K562 (cell line): ENCODE data around the gene DCST1. TPM values are rescaled to one million over a fixed set of nuclear protein-coding genes. Genes with fewer than 3 reads are reported as not detected.
A peak's percentile ranks its signal among the peaks of the same experiment; 100 is the strongest.

Experiments
- ATF1 ChIP-seq, 2 experiments: fragments of 450-650 bp in 1 of 2; IDR thresholded peaks; 2 replicates each; pipeline ENCODE4 v1.6.1; 2016; ENCODE audit warnings: missing compliant biosample characterization in 1 of 2, missing genetic modification characterization in 1 of 2
- CREB3L1 ChIP-seq: fragments of 450-650 bp; IDR thresholded peaks from 2 replicates; pipeline ENCODE4 v1.6.1; 2014; ENCODE audit warnings: low read depth, mild to moderate bottlenecking, moderate library complexity, borderline replicate concordance
- EHMT2 ChIP-seq: fragments of 450-650 bp; IDR thresholded peaks from 2 replicates; pipeline ENCODE4 v1.6.1; 2018; ENCODE audit warnings: antibody characterized with exemption
- GMEB1 ChIP-seq: fragments of 250-450 bp; sonication (Bioruptor Pico); IDR thresholded peaks from 2 replicates; pipeline ENCODE4 v1.4.0; 2020; ENCODE audit warnings: mild to moderate bottlenecking
- HOXB6 ChIP-seq: fragments of 250-450 bp; sonication (Bioruptor Pico); IDR thresholded peaks from 2 replicates; pipeline ENCODE4 v1.5.1; 2022; ENCODE audit warnings: mild to moderate bottlenecking, borderline replicate concordance
- JUN ChIP-seq, 2 experiments: sonication (generic) in 1 of 2; formaldehyde crosslinking in 1 of 2; IDR thresholded peaks; 2 replicates each; pipeline versions ENCODE4 v1.6.1 to v1.8.0; 2012 to 2022; ENCODE audit warnings: borderline replicate concordance in 2 of 2, mild to moderate bottlenecking in 2 of 2, improper control_type of control experiment in 1 of 2, low read depth in 1 of 2, low read length in 1 of 2, missing genetic modification reagents in 1 of 2
- JUND ChIP-seq, 2 experiments: IDR thresholded peaks; 2 replicates in 1 of 2; 3 replicates in 1 of 2; pipeline ENCODE4 v1.6.1; 2011; ENCODE audit warnings: borderline replicate concordance in 2 of 2, low read depth in 2 of 2, low read length in 2 of 2, improper control_type of control experiment in 1 of 2, missing biosample characterization in 1 of 2, missing genetic modification characterization in 1 of 2, missing genetic modification reagents in 1 of 2
- LCOR ChIP-seq: sonication (generic); formaldehyde crosslinking; IDR thresholded peaks from 2 replicates; pipeline ENCODE4 v1.8.0; 2022; ENCODE audit warnings: mild to moderate bottlenecking, missing genetic modification reagents
- NFIC ChIP-seq: fragments of 450-650 bp; IDR thresholded peaks from 2 replicates; pipeline ENCODE4 v1.6.1; 2017; ENCODE audit warnings: mild to moderate bottlenecking, inconsistent platforms
- NFYB ChIP-seq: IDR thresholded peaks from 2 replicates; pipeline ENCODE4 v1.6.1; 2011; ENCODE audit warnings: mild to moderate bottlenecking, moderate library complexity; ENCODE audit not compliant: insufficient read length; ENCODE audit errors: extremely low read depth
- RFX7 ChIP-seq: fragments of 250-450 bp; sonication (Bioruptor Pico); IDR thresholded peaks from 2 replicates; pipeline ENCODE4 v1.5.1; 2021; ENCODE audit warnings: mild to moderate bottlenecking
- TBP ChIP-seq: optimal IDR thresholded peaks from 2 replicates; pipeline ENCODE3; 2011; ENCODE audit warnings: low read depth, low read length, improper control_type of control experiment
- TFAP4 ChIP-seq: sonication (generic); formaldehyde crosslinking; IDR thresholded peaks from 2 replicates; pipeline ENCODE4 v1.8.0; 2022; ENCODE audit warnings: missing genetic modification reagents, mild to moderate bottlenecking, moderate library complexity, borderline replicate concordance
- ZBTB9 ChIP-seq: fragments of 450-650 bp; formaldehyde crosslinking; IDR thresholded peaks from 2 replicates; pipeline ENCODE4 v1.4.0; 2020; ENCODE audit warnings: mild to moderate bottlenecking, moderate library complexity
- polyA plus RNA-seq, 8 experiments: library from polyadenylated mRNA; depleted of rRNA in 4 of 8; stranded (reverse) in 5 of 8; unstranded in 3 of 8; fragments of >200 nt; fragmentation: Nextera tagmentation in 2 of 8; fragmentation: Illumina TruSeq in 1 of 8; extraction: Ambion mirVana in 2 of 8; extraction: Trizol in 1 of 8; gene quantifications; 2 replicates each; pipeline versions ENCODE4 v1.2.1 to v1.2.3, GENCODE V29; 2011 to 2014; ENCODE audit warnings: inconsistent platforms in 1 of 8, missing spikeins in 1 of 8
- total RNA-seq, 7 experiments: library from RNA; depleted of rRNA in 6 of 7; stranded (reverse); fragments of >200 nt in 6 of 7; fragmentation: Illumina TruSeq in 2 of 7; extraction: Trizol in 2 of 7; gene quantifications; 2 replicates each; pipeline versions ENCODE4 v1.2.1 to v1.2.3, GENCODE V29; 2011 to 2021; ENCODE audit warnings: low replicate concordance in 1 of 7
- TF ChIP-seq, protein P1 (sequence below): sonication (generic); formaldehyde crosslinking; IDR thresholded peaks from 2 replicates; pipeline ENCODE4 v1.8.0; 2023; ENCODE audit warnings: mild to moderate bottlenecking, missing genetic modification reagents

DCST1 gene
- total and polyA plus RNA-seq, 9 of the 15 experiments (the other 6 are each of a cell fraction or from before 2014, with no cell fraction given): not detected

GRCh38 chr1:155001675-155002463, 31.8 kb upstream of the DCST1 start (continued):
- TF ChIP-seq, protein P1, sequence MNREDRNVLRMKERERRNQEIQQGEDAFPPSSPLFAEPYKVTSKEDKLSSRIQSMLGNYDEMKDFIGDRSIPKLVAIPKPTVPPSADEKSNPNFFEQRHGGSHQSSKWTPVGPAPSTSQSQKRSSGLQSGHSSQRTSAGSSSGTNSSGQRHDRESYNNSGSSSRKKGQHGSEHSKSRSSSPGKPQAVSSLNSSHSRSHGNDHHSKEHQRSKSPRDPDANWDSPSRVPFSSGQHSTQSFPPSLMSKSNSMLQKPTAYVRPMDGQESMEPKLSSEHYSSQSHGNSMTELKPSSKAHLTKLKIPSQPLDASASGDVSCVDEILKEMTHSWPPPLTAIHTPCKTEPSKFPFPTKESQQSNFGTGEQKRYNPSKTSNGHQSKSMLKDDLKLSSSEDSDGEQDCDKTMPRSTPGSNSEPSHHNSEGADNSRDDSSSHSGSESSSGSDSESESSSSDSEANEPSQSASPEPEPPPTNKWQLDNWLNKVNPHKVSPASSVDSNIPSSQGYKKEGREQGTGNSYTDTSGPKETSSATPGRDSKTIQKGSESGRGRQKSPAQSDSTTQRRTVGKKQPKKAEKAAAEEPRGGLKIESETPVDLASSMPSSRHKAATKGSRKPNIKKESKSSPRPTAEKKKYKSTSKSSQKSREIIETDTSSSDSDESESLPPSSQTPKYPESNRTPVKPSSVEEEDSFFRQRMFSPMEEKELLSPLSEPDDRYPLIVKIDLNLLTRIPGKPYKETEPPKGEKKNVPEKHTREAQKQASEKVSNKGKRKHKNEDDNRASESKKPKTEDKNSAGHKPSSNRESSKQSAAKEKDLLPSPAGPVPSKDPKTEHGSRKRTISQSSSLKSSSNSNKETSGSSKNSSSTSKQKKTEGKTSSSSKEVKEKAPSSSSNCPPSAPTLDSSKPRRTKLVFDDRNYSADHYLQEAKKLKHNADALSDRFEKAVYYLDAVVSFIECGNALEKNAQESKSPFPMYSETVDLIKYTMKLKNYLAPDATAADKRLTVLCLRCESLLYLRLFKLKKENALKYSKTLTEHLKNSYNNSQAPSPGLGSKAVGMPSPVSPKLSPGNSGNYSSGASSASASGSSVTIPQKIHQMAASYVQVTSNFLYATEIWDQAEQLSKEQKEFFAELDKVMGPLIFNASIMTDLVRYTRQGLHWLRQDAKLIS (CRISPR knock-in tag): 0 out of 2 replicates have a peak, but pooled peaks have one; percentile 66
- TF ChIP-seq EHMT2: 0 out of 2 replicates have a peak, but pooled peaks have one; percentile 12
- no peak for TF ChIP-seq HOXB6 (CRISPR knock-in tag)
- TF ChIP-seq ATF1 (CRISPR knock-in tag; IDR thresholded peaks at IDR 0.05): no peak
- peak; percentile 42 for TF ChIP-seq ATF1 (tag; IDR thresholded peaks at IDR 0.05)
- TF ChIP-seq JUND (IDR thresholded peaks at IDR 0.05; ENCODE audit: borderline replicate concordance, low read depth, low read length): peak; percentile 20; the same call in 1 of the 2 replicates
- no peak; the same call in 2 of the 3 replicates for TF ChIP-seq JUND (tag; IDR thresholded peaks at IDR 0.05; ENCODE audit: borderline replicate concordance, low read depth, low read length)
- TF ChIP-seq RFX7: no peak
- TF ChIP-seq ZBTB9 (CRISPR knock-in tag): peak; percentile 50; the same call in 1 of the 2 replicates
- peak; percentile 62; the same call in 1 of the 2 replicates for TF ChIP-seq TFAP4 (CRISPR knock-in tag)
- peak; percentile 62 for TF ChIP-seq TBP
- peak; percentile 62; the same call in 1 of the 2 replicates for TF ChIP-seq CREB3L1
- TF ChIP-seq NFIC: 0 out of 2 replicates have a peak, but pooled peaks have one; percentile 39
- TF ChIP-seq JUN (IDR thresholded peaks at IDR 0.05; ENCODE audit: borderline replicate concordance, low read depth, low read length): peak; percentile 11; the same call in 1 of the 2 replicates
- no peak for TF ChIP-seq JUN (CRISPR knock-in tag; IDR thresholded peaks at IDR 0.05; ENCODE audit: borderline replicate concordance)
- 0 out of 2 replicates have a peak, but pooled peaks have one; percentile 10 for TF ChIP-seq GMEB1
- peak; percentile 70; the same call in 1 of the 2 replicates for TF ChIP-seq LCOR (CRISPR knock-in tag)
- peak; percentile 90 for TF ChIP-seq NFYB
